ENCODE data around the gene NDUFS7.

- TF ChIP-seq CTCF (IDR thresholded peaks at IDR 0.05) (no peak), POLR2A (IDR thresholded peaks at IDR 0.05) (no peak)
Observed at GRCh38 chr19:1396768-1397679, 13.3 kb downstream of the NDUFS7 start.

Data from sigmoid colon (tissue), 3 donors.